ENCODE measurements around the gene CCDC92B.

GRCh38 chr17:2723505-2723996 is 25.9 kb downstream of the CCDC92B start:
- no peak for TF ChIP-seq CTCF (IDR thresholded peaks at IDR 0.05)
- TF ChIP-seq POLR2A (IDR thresholded peaks at IDR 0.05) = no peak
